Measurements from ENCODE around the gene TAF5L. TPM values are rescaled to one million over a fixed set of nuclear protein-coding genes. Genes with fewer than 3 reads are reported as not detected.

The TAF5L gene
- total and polyA plus RNA-seq, 2 experiments from 2014 or later: 5.6 to 17.6 TPM

- H3K9me2 ChIP-seq (ENCODE audit: insufficient read depth): no peaks in the 10 kb centered on the region
- ATAC-seq: no peak
- H3K36me3 Mint-ChIP-seq (ENCODE audit: low read depth): no peaks in the 10 kb centered on the region; the same call in 2 of the 3 replicates
- 0 out of 2 replicates have a peak, but pooled peaks cover 9% of the 10 kb centered on the region for H4K20me1 ChIP-seq (replicated peaks; ENCODE audit: insufficient read depth)
- no peak overlapping the region for H3K4me3 ChIP-seq
- no peak overlapping the region for H3K27ac ChIP-seq (ENCODE audit: low read depth)
- H3K27ac Mint-ChIP-seq: no peak overlapping the region
- H3K27me3 Mint-ChIP-seq (ENCODE audit: insufficient read depth, low read depth, poor library complexity): no peaks in the 10 kb centered on the region
- no peak overlapping the region for H2AFZ ChIP-seq
- H3K36me3 ChIP-seq (ENCODE audit: insufficient read depth): no peaks in the 10 kb centered on the region
- H3K4me1 ChIP-seq (ENCODE audit: insufficient read depth): no peaks in the 10 kb centered on the region
- no peaks in the 10 kb centered on the region for H3F3A ChIP-seq (replicated peaks; ENCODE audit: low read depth)
- TF ChIP-seq CREB1 (CRISPR knock-in tag; IDR thresholded peaks at IDR 0.05; ENCODE audit: low read depth): no peak
- TF ChIP-seq ZNF462 (CRISPR knock-in tag; IDR thresholded peaks at IDR 0.05): no peak
- TF ChIP-seq ETS1 (IDR thresholded peaks at IDR 0.05): no peak
- TF ChIP-seq STAT1 (IDR thresholded peaks at IDR 0.05; ENCODE audit: unreplicated experiment): no peak
- no peak for TF ChIP-seq ZNF114 (CRISPR knock-in tag; IDR thresholded peaks at IDR 0.05)
- TF ChIP-seq POLR2AphosphoS5 (IDR thresholded peaks at IDR 0.05; ENCODE audit: low read depth): no peak
- TF ChIP-seq EZH2 (IDR thresholded peaks at IDR 0.05; ENCODE audit: low read depth, unreplicated experiment): no peak
- no peak for TF ChIP-seq REST (IDR thresholded peaks at IDR 0.05; ENCODE audit: unreplicated experiment)
- TF ChIP-seq ZNF331 (CRISPR knock-in tag; IDR thresholded peaks at IDR 0.05; ENCODE audit: low read depth): no peak
- TF ChIP-seq EZH2phosphoT487 (IDR thresholded peaks at IDR 0.05; ENCODE audit: unreplicated experiment): no peak
- no peak for TF ChIP-seq NANOG (IDR thresholded peaks at IDR 0.05; ENCODE audit: borderline replicate concordance)
- no peak for TF ChIP-seq CTCF (conservative IDR thresholded peaks at IDR 0.05; ENCODE audit: low read depth in 2 of 2)
- no peak for TF ChIP-seq JUNB (IDR thresholded peaks at IDR 0.05; ENCODE audit: unreplicated experiment)
- H3K79me2 ChIP-seq (replicated peaks; ENCODE audit: insufficient read depth): peaks cover 37% of the 10 kb centered on the region
- peaks cover 12% of the 10 kb centered on the region for H3K4me1 Mint-ChIP-seq
- no peaks in the 10 kb centered on the region for H3K27me3 ChIP-seq (ENCODE audit: insufficient read depth)
- DNase-seq (ENCODE audit: low spot score): no peak
- no peak overlapping the region for H3K4me2 ChIP-seq
- no peak overlapping the region for H3K4me3 Mint-ChIP-seq
- no peaks in the 10 kb centered on the region for H3K9me3 Mint-ChIP-seq
Measured at GRCh38 chr1:229550812-229551567, 74.9 kb downstream of the TAF5L start.

Measured in GM23338 (cell line).